Adrenal gland (tissue), 12 donors: Measurements from ENCODE around the gene AGAP1. TPM values are rescaled to one million over a fixed set of nuclear protein-coding genes. Genes with fewer than 3 reads are reported as not detected.

Source experiments
- DNase-seq, 7 donors: peaks; one replicate each; pipeline ENCODE4 v3.0.0-alpha.2; 2019 to 2020
- H3K27ac ChIP-seq, 5 donors: fragments of 200-600 bp; sonication (generic) in 4 of 5; 1 replicate in 3 of 5; 2 replicates in 2 of 5; pipeline versions ENCODE4 v1.5.1 to v1.8.0; 2016 to 2020; ENCODE audit warnings: mild to moderate bottlenecking in 1 of 5
- H3K27me3 ChIP-seq: fragments of 200-600 bp; 2 replicates; pipeline ENCODE4 v1.8.0; 2021
- H3K36me3 ChIP-seq, 2 donors: fragments of 200-600 bp; replicated peaks in 1 of 2; 1 replicate in 1 of 2; 2 replicates in 1 of 2; pipeline versions ENCODE4 v1.5.1 to v1.8.0; 2018 to 2022
- H3K4me1 ChIP-seq, 2 donors: fragments of 200-600 bp; replicated peaks in 1 of 2; 1 replicate in 1 of 2; 2 replicates in 1 of 2; pipeline versions ENCODE4 v1.5.1 to v1.8.0; 2018 to 2021
- H3K4me3 ChIP-seq, 4 donors: fragments of 200-600 bp; sonication (generic) in 3 of 4; one replicate each; pipeline ENCODE4 v1.5.1; 2016 to 2018
- H3K9me3 ChIP-seq, 3 donors: fragments of 200-600 bp; sonication (generic) in 1 of 3; replicated peaks in 1 of 3; 1 replicate in 2 of 3; 2 replicates in 1 of 3; pipeline versions ENCODE4 v1.5.1 to v1.8.0; 2016 to 2021
- CTCF ChIP-seq, 6 experiments: fragments of 450-650 bp in 4 of 6; fragments of 200-600 bp in 2 of 6; sonication (generic) in 1 of 6; IDR thresholded peaks; 1 replicate in 5 of 6; 2 replicates in 1 of 6; pipeline versions ENCODE4 v1.5.1 to v1.8.0; 2016 to 2021; ENCODE audit warnings: antibody characterized with exemption in 6 of 6, mild to moderate bottlenecking in 2 of 6, moderate library complexity in 1 of 6
- POLR2A ChIP-seq, 2 donors: fragments of 450-650 bp; IDR thresholded peaks; one replicate each; pipeline ENCODE4 v1.6.1; 2017; ENCODE audit warnings: antibody characterized with exemption in 2 of 2, mild to moderate bottlenecking in 2 of 2, moderate library complexity in 1 of 2
- WGBS, 4 donors: extraction: QIAGEN DNeasy Blood & Tissue Kit in 2 of 4; methylation state at CpG; one replicate each; pipeline versions ENCODE4 v1.1.5 to v1.1.7; 2013 to 2017; 5-methylcytosine and 5-hydroxymethylcytosine counted together
- intact Hi-C, 2 donors: fragments of 100-400 bp; cut with DNase I; formaldehyde crosslinking; loops; one replicate each; pipeline versions ENCODE4 v1.14.1 to v1.15.0; 2022 to 2023
- polyA plus RNA-seq, 3 donors: library from polyadenylated mRNA; stranded (reverse); fragments of 200-250 nt in 2 of 3; fragments of 350-450 nt in 1 of 3; fragmentation: Illumina TruSeq in 1 of 3; extraction: RNeasy Lipid Tissue Mini Kit (QIAGEN cat#74804) in 1 of 3; gene quantifications; one replicate each; pipeline ENCODE4 v1.2.3, GENCODE V29; 2013 to 2014
- total RNA-seq, 9 donors: library from RNA; depleted of rRNA in 4 of 9; stranded (reverse); fragments of >200 nt in 4 of 9; fragments of 120-200 nt in 1 of 9; fragmentation: NEBNext Ultra II Directional in 1 of 9; extraction: Animal tissue kit (Norgen Biotek cat#: 25700) in 1 of 9; gene quantifications; one replicate each; pipeline versions ENCODE4 v1.1.0 to v1.2.4, GENCODE V29; 2013 to 2023
- donor health status: healthy with polysubstance abuse.
- donor health status: Bipolar disorder and iron deficiency.
- donor health status: DM: yes; HTN: yes; CAD: no.
- donor health status: DM: no; HTN: no; CAD: no.
- donor health status: DM: no; HTN: no; CAD: no.
- donor health status: DM: yes; HTN: yes; CAD: no.

Gene AGAP1
- total and polyA plus RNA-seq, 12 donors, result 5.3 to 29.6 (median 17.7) TPM

GRCh38 chr2:235530735-235531134 is 36.9 kb downstream of the AGAP1 start:
- intact Hi-C loops, result no loop called here
- no peaks in the 10 kb centered on the region for H3K27me3 ChIP-seq
- 90 to 95% (median 94%) methylated on average over 5 of the region's 5 CpGs for WGBS, 4 donors
- no peak overlapping the region for H3K27ac ChIP-seq
- no peak overlapping the region for H3K4me3 ChIP-seq
- TF ChIP-seq POLR2A (IDR thresholded peaks at IDR 0.05) (no peak), CTCF (IDR thresholded peaks at IDR 0.05) (no peak)
- no peaks in the 10 kb centered on the region for H3K36me3 ChIP-seq
- no peak for DNase-seq
- H3K4me1 ChIP-seq, result no peaks in the 10 kb centered on the region
- no peaks in the 10 kb centered on the region for H3K9me3 ChIP-seq

GRCh38 chr2:235532307-235532706 is 38.5 kb downstream of the AGAP1 start:
- no peak for TF ChIP-seq POLR2A (IDR thresholded peaks at IDR 0.05)
- TF ChIP-seq CTCF (IDR thresholded peaks at IDR 0.05), result no peak
- H3K27me3 ChIP-seq, result no peaks in the 10 kb centered on the region
- no peak overlapping the region for H3K27ac ChIP-seq
- no peak for DNase-seq
- no peak overlapping the region for H3K4me3 ChIP-seq
- 95 to 97% (median 96%) methylated on average over 5 of the region's 5 CpGs for WGBS, 4 donors
- intact Hi-C loops, result no loop called here
- H3K4me1 ChIP-seq, result no peaks in the 10 kb centered on the region
- no peaks in the 10 kb centered on the region for H3K9me3 ChIP-seq
- no peaks in the 10 kb centered on the region for H3K36me3 ChIP-seq

- DNase-seq, result no peak
- Histone ChIP-seq H3K9me3 (no peaks in the 10 kb centered on the region), H3K27ac (no peak overlapping the region), H3K4me3 (no peak overlapping the region), H3K4me1 (no peaks in the 10 kb centered on the region), H3K27me3 (no peaks in the 10 kb centered on the region), H3K36me3 (no peaks in the 10 kb centered on the region)
- TF ChIP-seq POLR2A (IDR thresholded peaks at IDR 0.05) (no peak), CTCF (IDR thresholded peaks at IDR 0.05) (no peak)
- 57 to 66% (median 60%) methylated on average over 3 of the region's 3 CpGs for WGBS, 4 donors
- intact Hi-C loops, result no loop called here
Measured at GRCh38 chr2:235533198-235533597, 39.4 kb downstream of the AGAP1 start.

- WGBS, 4 donors, result 92 to 95% (median 94%) methylated on average over 6 to 20 of the region's 20 CpGs
Measured at GRCh38 chr2:235533616-235534385, 40.0 kb downstream of the AGAP1 start.

More at GRCh38 chr2:235533616-235534385, 40.0 kb downstream of the AGAP1 start:
- DNase-seq, result no peak
- no peak overlapping the region for H3K4me3 ChIP-seq
- H3K27me3 ChIP-seq, result no peaks in the 10 kb centered on the region
- H3K27ac ChIP-seq, result no peak overlapping the region
- H3K4me1 ChIP-seq, result peaks cover 0 to 1% of the 10 kb centered on the region in 2 donors
- H3K9me3 ChIP-seq, result no peaks in the 10 kb centered on the region
- H3K36me3 ChIP-seq, result no peaks in the 10 kb centered on the region
- intact Hi-C loops, result no loop called here
- TF ChIP-seq CTCF (IDR thresholded peaks at IDR 0.05), result no peak
- TF ChIP-seq POLR2A (IDR thresholded peaks at IDR 0.05), result no peak
